ENCODE measurements around the gene MAP1LC3B2. TPM values are rescaled to one million over a fixed set of nuclear protein-coding genes. Genes with fewer than 3 reads are reported as not detected.

MAP1LC3B2 gene
- total RNA-seq, 1 donor from 2014 or later, result 5.8 TPM

DNA sequence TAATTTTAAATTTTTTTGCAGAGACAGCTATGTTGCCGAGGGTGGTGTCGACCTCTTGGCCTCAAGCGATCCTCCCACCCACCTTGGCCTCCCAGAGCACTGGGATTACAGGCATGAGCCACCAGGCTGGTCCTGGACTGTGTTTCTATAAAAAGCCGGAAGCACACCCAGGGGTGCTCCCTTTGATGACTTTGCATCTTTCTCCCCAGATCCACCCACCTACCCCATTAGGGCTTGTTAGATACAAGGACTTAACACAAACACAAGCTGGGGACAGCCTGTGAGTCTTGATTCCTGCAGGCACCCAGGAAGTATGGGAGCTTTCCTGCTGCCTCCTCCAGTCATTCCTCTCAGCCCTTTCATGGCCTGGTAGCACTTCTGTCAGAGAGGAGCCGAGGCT, 67.0 kb downstream of the MAP1LC3B2 start:
- H3K4me3 Mint-ChIP-seq (ENCODE audit: unreplicated experiment), result no peak overlapping the region
- no peak overlapping the region for H3K27ac Mint-ChIP-seq (ENCODE audit: unreplicated experiment)
- DNase-seq (ENCODE audit: low read depth) (no peak), FAIRE-seq (no peak)
- peaks cover 3% of the 10 kb centered on the region for H3K9me3 ChIP-seq (ENCODE audit: insufficient read depth, low read depth, low read length)
- no peak overlapping the region for H3K4me2 ChIP-seq (ENCODE audit: low read length)
- H3K4me3 ChIP-seq (ENCODE audit: insufficient read depth, low read depth, low read length), result no peak overlapping the region
- no peak overlapping the region for H2AFZ ChIP-seq (ENCODE audit: low read depth, low read length)
- no peaks in the 10 kb centered on the region for H3K4me1 ChIP-seq (ENCODE audit: insufficient read depth, low read length)
- H3K4me1 Mint-ChIP-seq (ENCODE audit: low read depth, unreplicated experiment), result no peaks in the 10 kb centered on the region
- H3K27me3 Mint-ChIP-seq (ENCODE audit: low read depth, unreplicated experiment), result peaks cover 8% of the 10 kb centered on the region
- H3K9me3 Mint-ChIP-seq (ENCODE audit: unreplicated experiment), result peaks cover 14% of the 10 kb centered on the region
- H3K9ac ChIP-seq (ENCODE audit: low read length), result no peak overlapping the region
- TF ChIP-seq, protein P1, sequence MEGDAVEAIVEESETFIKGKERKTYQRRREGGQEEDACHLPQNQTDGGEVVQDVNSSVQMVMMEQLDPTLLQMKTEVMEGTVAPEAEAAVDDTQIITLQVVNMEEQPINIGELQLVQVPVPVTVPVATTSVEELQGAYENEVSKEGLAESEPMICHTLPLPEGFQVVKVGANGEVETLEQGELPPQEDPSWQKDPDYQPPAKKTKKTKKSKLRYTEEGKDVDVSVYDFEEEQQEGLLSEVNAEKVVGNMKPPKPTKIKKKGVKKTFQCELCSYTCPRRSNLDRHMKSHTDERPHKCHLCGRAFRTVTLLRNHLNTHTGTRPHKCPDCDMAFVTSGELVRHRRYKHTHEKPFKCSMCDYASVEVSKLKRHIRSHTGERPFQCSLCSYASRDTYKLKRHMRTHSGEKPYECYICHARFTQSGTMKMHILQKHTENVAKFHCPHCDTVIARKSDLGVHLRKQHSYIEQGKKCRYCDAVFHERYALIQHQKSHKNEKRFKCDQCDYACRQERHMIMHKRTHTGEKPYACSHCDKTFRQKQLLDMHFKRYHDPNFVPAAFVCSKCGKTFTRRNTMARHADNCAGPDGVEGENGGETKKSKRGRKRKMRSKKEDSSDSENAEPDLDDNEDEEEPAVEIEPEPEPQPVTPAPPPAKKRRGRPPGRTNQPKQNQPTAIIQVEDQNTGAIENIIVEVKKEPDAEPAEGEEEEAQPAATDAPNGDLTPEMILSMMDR (IDR thresholded peaks at IDR 0.05; ENCODE audit: insufficient read depth, low read depth, low read length), result no peak
- TF ChIP-seq EZH2 (IDR thresholded peaks at IDR 0.05; ENCODE audit: insufficient read depth, low read length), result no peak
- H3K36me3 Mint-ChIP-seq (ENCODE audit: low read depth, unreplicated experiment), result no peaks in the 10 kb centered on the region
- peaks cover 2% of the 10 kb centered on the region for H3K27me3 ChIP-seq (ENCODE audit: insufficient read depth, low read length)
- H3K36me3 ChIP-seq (ENCODE audit: insufficient read depth, low read length), result no peaks in the 10 kb centered on the region
- H3K27ac ChIP-seq (ENCODE audit: low read depth, low read length), result no peak overlapping the region
- no peaks in the 10 kb centered on the region for H3K79me2 ChIP-seq (ENCODE audit: insufficient read depth, low read length)
- H4K20me1 ChIP-seq (ENCODE audit: insufficient read depth, low read length), result no peaks in the 10 kb centered on the region

Other genes with a start within 250 kb of the MAP1LC3B2 start
- 50.0 and 54.2 TPM in 2 replicates for gene SPRING1, start 178.7 kb downstream of the MAP1LC3B2 start, total RNA-seq
- 5.5 and 8.9 TPM in 2 replicates for gene RNFT2, start 178.9 kb downstream of the MAP1LC3B2 start, total RNA-seq